GM12878 (cell line): Measurements from ENCODE around the gene SLC6A12. TPM values are rescaled to one million over a fixed set of nuclear protein-coding genes. Genes with fewer than 3 reads are reported as not detected.

Source experiments
- ATAC-seq: fragments of 200-7000 bp; cut with Tn5 transposase; 3 replicates; pipeline ENCODE4 v1.9.1; 2020; ENCODE audit warnings: mild to moderate bottlenecking, moderate library complexity
- BruUV-seq: library from RNA; stranded (reverse); fragments of 400-500 nt; replicated peaks from 2 replicates; lab custom pipeline; 2021; lab: Mats Ljungman, UMichigan
- CTCF ChIA-PET: fragments of 300-600 bp; sonication (Branson Sonifier 250); formaldehyde crosslinking; extraction: SDS; loops from one replicate; lab custom pipeline; 2021; ENCODE audit warnings: inconsistent platforms; lab: Yijun Ruan, JAX
- POLR2A ChIA-PET: fragments of 350-600 bp; formaldehyde crosslinking; extraction: SDS; loops from one replicate; lab custom pipeline; 2021; ENCODE audit warnings: inconsistent platforms; lab: Charles Lee
- RAD21 ChIA-PET: fragments of 300-600 bp; sonication (Branson Sonifier 250); formaldehyde crosslinking; loops from one replicate; lab custom pipeline; 2023; ENCODE audit warnings: antibody characterized with exemption; ENCODE audit not compliant: unreplicated experiment; lab: Charles Lee
- SMC1A ChIA-PET: fragments of 300-600 bp; sonication (Branson Sonifier 250); formaldehyde crosslinking; loops from one replicate; lab custom pipeline; 2023; ENCODE audit not compliant: unreplicated experiment, uncharacterized antibody; lab: Charles Lee
- DNase-seq: peaks from one replicate; pipeline ENCODE4 v3.0.0-alpha.2; 2011; ENCODE audit warnings: low read depth, low spot score
- FAIRE-seq: peaks from 3 replicates; lab custom pipeline; 2011; peaks lifted over from hg19 to GRCh38; lab: Jason Lieb, UNC
- H2AFZ ChIP-seq: 2 replicates; pipeline ENCODE4 v1.6.0; 2011; ENCODE audit warnings: low read depth, low read length, control low read depth; ENCODE audit not compliant: control insufficient read depth
- H3K27ac ChIP-seq: 2 replicates; pipeline ENCODE4 v1.5.1; 2011; ENCODE audit warnings: control low read depth; ENCODE audit not compliant: control insufficient read depth, insufficient read depth
- H3K27me3 ChIP-seq, 2 experiments: replicated peaks in 1 of 2; 2 replicates each; pipeline versions ENCODE4 v1.6.0 to v1.6.1; 2011; ENCODE audit warnings: low read length in 1 of 2; ENCODE audit not compliant: control insufficient read depth in 2 of 2, insufficient read depth in 2 of 2
- H3K36me3 ChIP-seq, 2 experiments: 2 replicates each; pipeline ENCODE4 v1.5.1; 2011; ENCODE audit warnings: low read length in 1 of 2; ENCODE audit not compliant: control insufficient read depth in 2 of 2, insufficient read depth in 2 of 2
- H3K4me1 ChIP-seq: 2 replicates; pipeline ENCODE4 v1.6.1; 2011; ENCODE audit warnings: mild to moderate bottlenecking, low read length, moderate library complexity, mixed read lengths; ENCODE audit not compliant: control insufficient read depth, insufficient read depth
- H3K4me2 ChIP-seq: 2 replicates; pipeline ENCODE4 v1.6.0; 2011; ENCODE audit warnings: control low read depth; ENCODE audit not compliant: control insufficient read depth, insufficient read depth
- H3K4me3 ChIP-seq: fragments of 200-600 bp; sonication (generic); 2 replicates; pipeline ENCODE4 v1.5.1; 2016
- H3K79me2 ChIP-seq: 2 replicates; pipeline ENCODE4 v1.6.0; 2011; ENCODE audit warnings: low read length; ENCODE audit not compliant: control insufficient read depth, insufficient read depth
- H3K9ac ChIP-seq: 2 replicates; pipeline ENCODE4 v1.8.0; 2011; ENCODE audit warnings: low read length, control low read depth, mixed read lengths; ENCODE audit not compliant: control insufficient read depth, insufficient read depth
- H3K9me3 ChIP-seq: replicated peaks from 3 replicates; pipeline ENCODE4 v1.5.1; 2011; ENCODE audit warnings: mild to moderate bottlenecking, low read length; ENCODE audit not compliant: control insufficient read depth, insufficient read depth
- H4K20me1 ChIP-seq: 2 replicates; pipeline ENCODE4 v1.6.0; 2011; ENCODE audit not compliant: control insufficient read depth, insufficient read depth
- BCL3 ChIP-seq: IDR thresholded peaks from 2 replicates; pipeline ENCODE4 v1.6.1; 2011; ENCODE audit warnings: borderline replicate concordance, low read depth, mild to moderate bottlenecking, moderate library complexity, low read length; ENCODE audit not compliant: insufficient read depth, poor library complexity, severe bottlenecking
- BHLHE40 ChIP-seq, 2 experiments: fragments of 450-650 bp in 1 of 2; IDR thresholded peaks; 2 replicates each; pipeline ENCODE4 v1.6.1; 2011 to 2017; ENCODE audit warnings: low read depth in 2 of 2, borderline replicate concordance in 1 of 2, improper control_type of control experiment in 1 of 2, low read length in 1 of 2, mild to moderate bottlenecking in 1 of 2
- CEBPZ ChIP-seq: fragments of 150-350 bp; IDR thresholded peaks from 2 replicates; pipeline ENCODE4 v1.6.1; 2016; ENCODE audit warnings: low read depth, low read length
- CHD1 ChIP-seq: IDR thresholded peaks from 2 replicates; pipeline ENCODE4 v1.6.1; 2012; ENCODE audit warnings: low read depth, low read length, improper control_type of control experiment
- EZH2 ChIP-seq: IDR thresholded peaks from 2 replicates; pipeline ENCODE4 v1.6.1; 2012; ENCODE audit warnings: low read depth, mild to moderate bottlenecking, control low read depth, inconsistent platforms, low read length, borderline replicate concordance; ENCODE audit not compliant: control insufficient read depth
- FOXK2 ChIP-seq: fragments of 450-650 bp; IDR thresholded peaks from 2 replicates; pipeline ENCODE4 v1.6.1; 2017; ENCODE audit warnings: mild to moderate bottlenecking, moderate library complexity
- IRF3 ChIP-seq: fragments of 450-650 bp; IDR thresholded peaks from 2 replicates; pipeline ENCODE4 v1.6.1; 2014; ENCODE audit warnings: mild to moderate bottlenecking
- IRF4 ChIP-seq: IDR thresholded peaks from 2 replicates; pipeline ENCODE4 v1.6.1; 2011; ENCODE audit warnings: low read depth, low read length
- MXI1 ChIP-seq: fragments of 150-350 bp; IDR thresholded peaks from 2 replicates; pipeline ENCODE4 v1.6.1; 2011; ENCODE audit warnings: low read depth, mild to moderate bottlenecking, inconsistent platforms, low read length, improper control_type of control experiment
- NFIC ChIP-seq: IDR thresholded peaks from 2 replicates; pipeline ENCODE4 v1.6.1; 2012; ENCODE audit warnings: low read depth, mild to moderate bottlenecking, inconsistent platforms, low read length, moderate library complexity
- NR2C2 ChIP-seq: IDR thresholded peaks from 2 replicates; pipeline ENCODE4 v1.6.1; 2011; ENCODE audit warnings: borderline replicate concordance, low read depth; ENCODE audit not compliant: control insufficient read depth, insufficient read length
- WGBS: methylation state at CpG from one replicate; pipeline ENCODE4 v1.1.6; 2016; ENCODE audit warnings: low lambda C conversion rate; ENCODE audit not compliant: insufficient replicate concordance, insufficient coverage; ENCODE audit errors: missing lambda C conversion rate; 5-methylcytosine and 5-hydroxymethylcytosine counted together
- in situ Hi-C: fragments of 300-500 bp; cut with MboI; formaldehyde crosslinking; loops from 9 replicates; pipeline ENCODE4 v1.14.3; 2018; ENCODE audit warnings: mixed read lengths
- intact Hi-C: fragments of 100-400 bp; cut with micrococcal nuclease; formaldehyde crosslinking; loops from one replicate; pipeline ENCODE4 v1.14.2; 2022; ENCODE audit not compliant: unreplicated experiment
- polyA plus RNA-seq, 11 experiments: library from polyadenylated mRNA; depleted of rRNA in 4 of 11; unstranded in 6 of 11; stranded (reverse) in 5 of 11; fragments of >200 nt; fragmentation: Nextera tagmentation in 4 of 11; fragmentation: Illumina TruSeq in 1 of 11; extraction: Ambion mirVana in 4 of 11; extraction: Trizol in 1 of 11; gene quantifications; 1 replicate in 1 of 11; 2 replicates in 10 of 11; pipeline versions ENCODE4 v1.2.1 to v1.2.3, GENCODE V29; 2011 to 2016; ENCODE audit warnings: inconsistent platforms in 2 of 11, missing spikeins in 2 of 11, low read depth in 1 of 11
- total RNA-seq, 4 experiments: library from RNA; depleted of rRNA in 3 of 4; stranded (reverse); fragments of >200 nt in 3 of 4; fragmentation: Illumina TruSeq in 1 of 4; extraction: Trizol in 1 of 4; gene quantifications; 2 replicates each; pipeline versions ENCODE4 v1.2.1 to v1.2.3, GENCODE V29; 2013 to 2021

The SLC6A12 gene
- total and polyA plus RNA-seq, 10 of the 15 experiments (the other 5 are each of a cell fraction or from before 2014, with no cell fraction given), result 0.06 to 0.11 (median 0.07) TPM; not detected in 7

- ChIA-PET POLR2A (no interaction called here), RAD21 (no interaction called here), CTCF (no interaction called here), SMC1A (no interaction called here)
- 28% methylated on average over 18 of the region's 18 CpGs for WGBS
- FAIRE-seq (no peak), ATAC-seq (no peak), DNase-seq (no peak)
- Histone ChIP-seq H3K27ac (no peak overlapping the region), H3K36me3 (no peaks in the 10 kb centered on the region), H3K9ac (no peak overlapping the region), H3K27me3 (peaks cover 0 to 4% of the 10 kb centered on the region in 2 experiments), H4K20me1 (no peaks in the 10 kb centered on the region; the same call in 1 of the 2 replicates), H3K79me2 (no peaks in the 10 kb centered on the region), H2AFZ (no peak overlapping the region), H3K4me1 (no peaks in the 10 kb centered on the region), H3K4me2 (no peak overlapping the region), H3K4me3 (no peak overlapping the region), H3K9me3 (no peaks in the 10 kb centered on the region)
- in situ Hi-C loops (no loop called here), intact Hi-C loops (no loop called here)
- TF ChIP-seq IRF3, result no peak
- TF ChIP-seq BHLHE40 (IDR thresholded peaks at IDR 0.05; ENCODE audit: borderline replicate concordance in 1 of 2, low read depth in 2 of 2, low read length in 1 of 2), result no peak
- TF ChIP-seq NR2C2, result no peak
- no peak for TF ChIP-seq CHD1
- TF ChIP-seq EZH2, result no peak
- no peak for TF ChIP-seq CEBPZ
- no peak for TF ChIP-seq BCL3
- TF ChIP-seq FOXK2, result no peak
- no peak for TF ChIP-seq IRF4
- TF ChIP-seq MXI1, result no peak
- TF ChIP-seq NFIC, result no peak
- no TSS peak for BruUV-seq
Observed at GRCh38 chr12:227923-228845, 14.2 kb upstream of the SLC6A12 start.
